Measurements from ENCODE around the gene LOXL1. TPM values are rescaled to one million over a fixed set of nuclear protein-coding genes. Genes with fewer than 3 reads are reported as not detected.

Gene LOXL1
- total and polyA plus RNA-seq, 10 of the 15 experiments (the other 5 are each of a cell fraction or from before 2014, with no cell fraction given), result 0.07 to 0.15 TPM; not detected in 8

GRCh38 chr15:73945130-73945508 lies 18.9 kb downstream of the LOXL1 start:
- CTCF ChIA-PET, result no interaction called here
- TF ChIP-seq SPI1 (IDR thresholded peaks at IDR 0.05; ENCODE audit: borderline replicate concordance, insufficient read depth, low read depth, low read length) (no peak), MEF2B (IDR thresholded peaks at IDR 0.05; ENCODE audit: partially characterized antibody, poor library complexity, severe bottlenecking) (no peak), KLF5 (IDR thresholded peaks at IDR 0.05; ENCODE audit: partially characterized antibody) (no peak), ELK1 (IDR thresholded peaks at IDR 0.05; ENCODE audit: low read depth, low read length) (no peak), ZBTB33 (IDR thresholded peaks at IDR 0.05) (no peak), WRNIP1 (IDR thresholded peaks at IDR 0.05; ENCODE audit: borderline replicate concordance, low read depth, low read length) (no peak), HDGF (IDR thresholded peaks at IDR 0.05) (no peak), GABPA (IDR thresholded peaks at IDR 0.05; ENCODE audit: low read depth) (no peak), POLR2A (IDR thresholded peaks at IDR 0.05; ENCODE audit: low read depth, low read length) (no peak), POLR2AphosphoS2 (IDR thresholded peaks at IDR 0.05; ENCODE audit: low read depth, low read length) (no peak), SKIL (IDR thresholded peaks at IDR 0.05; ENCODE audit: low read depth, poor library complexity, severe bottlenecking) (no peak), TBL1XR1 (IDR thresholded peaks at IDR 0.05; ENCODE audit: low read depth, low read length) (no peak), IKZF2 (IDR thresholded peaks at IDR 0.05) (no peak), YY1 (IDR thresholded peaks at IDR 0.05; ENCODE audit: low read depth, low read length) (no peak), DPF2 (IDR thresholded peaks at IDR 0.05) (no peak)
- TF ChIP-seq, protein P1, sequence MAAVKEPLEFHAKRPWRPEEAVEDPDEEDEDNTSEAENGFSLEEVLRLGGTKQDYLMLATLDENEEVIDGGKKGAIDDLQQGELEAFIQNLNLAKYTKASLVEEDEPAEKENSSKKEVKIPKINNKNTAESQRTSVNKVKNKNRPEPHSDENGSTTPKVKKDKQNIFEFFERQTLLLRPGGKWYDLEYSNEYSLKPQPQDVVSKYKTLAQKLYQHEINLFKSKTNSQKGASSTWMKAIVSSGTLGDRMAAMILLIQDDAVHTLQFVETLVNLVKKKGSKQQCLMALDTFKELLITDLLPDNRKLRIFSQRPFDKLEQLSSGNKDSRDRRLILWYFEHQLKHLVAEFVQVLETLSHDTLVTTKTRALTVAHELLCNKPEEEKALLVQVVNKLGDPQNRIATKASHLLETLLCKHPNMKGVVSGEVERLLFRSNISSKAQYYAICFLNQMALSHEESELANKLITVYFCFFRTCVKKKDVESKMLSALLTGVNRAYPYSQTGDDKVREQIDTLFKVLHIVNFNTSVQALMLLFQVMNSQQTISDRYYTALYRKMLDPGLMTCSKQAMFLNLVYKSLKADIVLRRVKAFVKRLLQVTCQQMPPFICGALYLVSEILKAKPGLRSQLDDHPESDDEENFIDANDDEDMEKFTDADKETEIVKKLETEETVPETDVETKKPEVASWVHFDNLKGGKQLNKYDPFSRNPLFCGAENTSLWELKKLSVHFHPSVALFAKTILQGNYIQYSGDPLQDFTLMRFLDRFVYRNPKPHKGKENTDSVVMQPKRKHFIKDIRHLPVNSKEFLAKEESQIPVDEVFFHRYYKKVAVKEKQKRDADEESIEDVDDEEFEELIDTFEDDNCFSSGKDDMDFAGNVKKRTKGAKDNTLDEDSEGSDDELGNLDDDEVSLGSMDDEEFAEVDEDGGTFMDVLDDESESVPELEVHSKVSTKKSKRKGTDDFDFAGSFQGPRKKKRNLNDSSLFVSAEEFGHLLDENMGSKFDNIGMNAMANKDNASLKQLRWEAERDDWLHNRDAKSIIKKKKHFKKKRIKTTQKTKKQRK (IDR thresholded peaks at IDR 0.05; ENCODE audit: low read depth, low read length), result no peak

More at GRCh38 chr15:73945130-73945508, 18.9 kb downstream of the LOXL1 start:
- no peak for FAIRE-seq
- no peak overlapping the region for H3K27ac ChIP-seq (ENCODE audit: control insufficient read depth, insufficient read depth)
- RAD21 ChIA-PET (ENCODE audit: unreplicated experiment), result no interaction called here
- H3K4me2 ChIP-seq (ENCODE audit: control insufficient read depth, insufficient read depth), result no peak overlapping the region
- H3K4me3 ChIP-seq, result no peak overlapping the region
- in situ Hi-C loops (cut with MboI) (no loop called here), intact Hi-C loops (cut with micrococcal nuclease; ENCODE audit: unreplicated experiment) (no loop called here)
- no peak overlapping the region for H2AFZ ChIP-seq (ENCODE audit: control insufficient read depth, low read depth, low read length)
- no peaks in the 10 kb centered on the region for H3K9me3 ChIP-seq (replicated peaks; ENCODE audit: control insufficient read depth, insufficient read depth, low read length)
- H4K20me1 ChIP-seq (ENCODE audit: control insufficient read depth, insufficient read depth), result no peaks in the 10 kb centered on the region
- BruUV-seq (replicated peaks), result no TSS peak
- H3K79me2 ChIP-seq (ENCODE audit: control insufficient read depth, insufficient read depth, low read length), result no peaks in the 10 kb centered on the region
- no peak for DNase-seq (ENCODE audit: low read depth, low spot score)
- ATAC-seq, result no peak
- SMC1A ChIA-PET (ENCODE audit: uncharacterized antibody, unreplicated experiment), result no interaction called here
- POLR2A ChIA-PET, result no interaction called here
- H3K4me1 ChIP-seq (ENCODE audit: control insufficient read depth, insufficient read depth, low read length), result no peaks in the 10 kb centered on the region
- peaks cover 0 to 1% of the 10 kb centered on the region in 2 experiments; a peak in 3 of 4 replicates for H3K27me3 ChIP-seq (replicated peaks in 1 of 2; ENCODE audit: control insufficient read depth in 2 of 2, insufficient read depth in 2 of 2, low read length in 1 of 2)
- no peaks in the 10 kb centered on the region for H3K36me3 ChIP-seq (ENCODE audit: control insufficient read depth in 2 of 2, insufficient read depth in 2 of 2, low read length in 1 of 2)
- 27% methylated on average over 4 of the region's 4 CpGs for WGBS (ENCODE audit: insufficient coverage, insufficient replicate concordance, low lambda C conversion rate, missing lambda C conversion rate)
- no peak overlapping the region for H3K9ac ChIP-seq (ENCODE audit: control insufficient read depth, insufficient read depth, low read length)
